Stromal cell of bone marrow (primary cell): ENCODE data around the gene OR2A14.
"Not testable (repeated sequence)": the region's sequence is repeated elsewhere in the genome, so short reads cannot be mapped to it uniquely, and the experiment has no call there.

ENCODE experiments used
- DNase-seq: peaks from one replicate; pipeline ENCODE4 v3.0.0-alpha.2; 2012; ENCODE audit warnings: low read depth

Gene OR2A14

GRCh38 chr7:144122876-144123275 lies at the start of gene OR2A14:
Gene OR2A14, plus strand, starts transcription at chr7:144123176. Its CDS starts 5,937 bp downstream, at chr7:144129113.
- DNase-seq, result no peak

- no peak for DNase-seq
These were observed 48.6 kb upstream of the OR2A14 start for GRCh38 chr7:144074374-144074773.

- DNase-seq, result no peak
These were observed 37.0 kb upstream of the OR2A14 start, which contains the start of gene OR2A12 for GRCh38 chr7:144085978-144086377. Gene OR2A12, plus strand, starts transcription at chr7:144086278. Its CDS starts 8,830 bp downstream, at chr7:144095108.

- DNase-seq, result no peak
These were observed 36.2 kb upstream of the OR2A14 start for GRCh38 chr7:144086730-144087129.

- no peak for DNase-seq
These were observed 35.7 kb upstream of the OR2A14 start for GRCh38 chr7:144087230-144087629.

GRCh38 chr7:144090667-144091066 lies 32.3 kb upstream of the OR2A14 start:
- no peak for DNase-seq

GRCh38 chr7:144098776-144099175 lies 24.2 kb upstream of the OR2A14 start:
- no peak for DNase-seq

GRCh38 chr7:144100607-144101006 lies 22.4 kb upstream of the OR2A14 start:
- DNase-seq, result no peak

GRCh38 chr7:144102041-144102440 lies 20.9 kb upstream of the OR2A14 start:
- DNase-seq, result no peak

- DNase-seq, result no peak
These were observed 17.8 kb upstream of the OR2A14 start for GRCh38 chr7:144105211-144105610.

GRCh38 chr7:144109283-144109682 lies 13.7 kb upstream of the OR2A14 start, which contains the start of gene OR2A2:
Gene OR2A2, plus strand, starts transcription at chr7:144109583. Its CDS starts 0 bp downstream, at chr7:144109583.
- no peak for DNase-seq

GRCh38 chr7:144110272-144110671 lies 12.7 kb upstream of the OR2A14 start:
- no peak for DNase-seq

GRCh38 chr7:144113651-144114050 lies 9.3 kb upstream of the OR2A14 start:
- DNase-seq, result no peak

GRCh38 chr7:144118341-144118740 lies 4.6 kb upstream of the OR2A14 start:
- no peak for DNase-seq

GRCh38 chr7:144127714-144128334 lies 4.8 kb downstream of the OR2A14 start:
- DNase-seq, result peak; percentile 35

- not testable (repeated sequence) for DNase-seq
These were observed 6.6 kb downstream of the OR2A14 start for GRCh38 chr7:144129601-144130000.

- no peak for DNase-seq
These were observed 7.8 kb downstream of the OR2A14 start for GRCh38 chr7:144130730-144131129.

- DNase-seq, result no peak
These were observed 9.3 kb downstream of the OR2A14 start for GRCh38 chr7:144132262-144132661.

GRCh38 chr7:144133307-144133706 lies 10.3 kb downstream of the OR2A14 start:
- no peak for DNase-seq

- no peak for DNase-seq
These were observed 11.1 kb downstream of the OR2A14 start for GRCh38 chr7:144134116-144134515.

GRCh38 chr7:144137501-144137900 lies 14.5 kb downstream of the OR2A14 start:
- no peak for DNase-seq

- DNase-seq, result no peak
These were observed 19.2 kb downstream of the OR2A14 start for GRCh38 chr7:144142187-144142586.

- DNase-seq, result no peak
These were observed 21.4 kb downstream of the OR2A14 start for GRCh38 chr7:144144426-144144825.

- DNase-seq, result no peak
These were observed 25.4 kb downstream of the OR2A14 start for GRCh38 chr7:144148224-144148827.
